CD4-positive, alpha-beta T cell treated with Interleukin-2 at 100 ng/mL for 4 hours (primary cell): ENCODE data around the gene ZNF516.
A peak's percentile ranks its signal among the peaks of the same experiment; 100 is the strongest.

Source experiments
- DNase-seq: peaks from one replicate; pipeline ENCODE4 v3.0.0-alpha.2; 2020; ENCODE audit warnings: low spot score

The ZNF516 gene

GRCh38 chr18:76419811-76420210 lies 75.2 kb downstream of the ZNF516 start:
- DNase-seq = no peak

- DNase-seq = no peak
Observed at GRCh38 chr18:76416911-76417310, 78.1 kb downstream of the ZNF516 start.

- DNase-seq = no peak
Observed at GRCh38 chr18:76414936-76415621, 80.0 kb downstream of the ZNF516 start.

- no peak for DNase-seq
Observed at GRCh38 chr18:76412818-76413565, 82.0 kb downstream of the ZNF516 start.

GRCh38 chr18:76412010-76412817 lies 82.8 kb downstream of the ZNF516 start:
- no peak for DNase-seq

- DNase-seq = no peak
Observed at GRCh38 chr18:76410660-76411417, 84.2 kb downstream of the ZNF516 start.

GRCh38 chr18:76410033-76410432 lies 85.0 kb downstream of the ZNF516 start:
- no peak for DNase-seq

GRCh38 chr18:76408480-76409067 lies 86.5 kb downstream of the ZNF516 start:
- no peak for DNase-seq

GRCh38 chr18:76407681-76408080 lies 87.4 kb downstream of the ZNF516 start:
- no peak for DNase-seq

- DNase-seq = no peak
Observed at GRCh38 chr18:76406791-76407190, 88.3 kb downstream of the ZNF516 start.

- DNase-seq = peak; percentile 53
Observed at GRCh38 chr18:76405681-76406356, 89.2 kb downstream of the ZNF516 start.

GRCh38 chr18:76405280-76405679 lies 89.8 kb downstream of the ZNF516 start:
- DNase-seq = no peak

- no peak for DNase-seq
Observed at GRCh38 chr18:76404345-76404831, 90.7 kb downstream of the ZNF516 start.

- DNase-seq = no peak
Observed at GRCh38 chr18:76402026-76402990, 92.7 kb downstream of the ZNF516 start.

- no peak for DNase-seq
Observed at GRCh38 chr18:76401498-76401897, 93.5 kb downstream of the ZNF516 start.

- DNase-seq = no peak
Observed at GRCh38 chr18:76399613-76400391, 95.2 kb downstream of the ZNF516 start.

GRCh38 chr18:76398896-76399612 lies 96.0 kb downstream of the ZNF516 start:
- DNase-seq = peak; percentile 73

- DNase-seq = no peak
Observed at GRCh38 chr18:76398295-76398694, 96.7 kb downstream of the ZNF516 start.
